ENCODE data around the gene FGF11.

DNA sequence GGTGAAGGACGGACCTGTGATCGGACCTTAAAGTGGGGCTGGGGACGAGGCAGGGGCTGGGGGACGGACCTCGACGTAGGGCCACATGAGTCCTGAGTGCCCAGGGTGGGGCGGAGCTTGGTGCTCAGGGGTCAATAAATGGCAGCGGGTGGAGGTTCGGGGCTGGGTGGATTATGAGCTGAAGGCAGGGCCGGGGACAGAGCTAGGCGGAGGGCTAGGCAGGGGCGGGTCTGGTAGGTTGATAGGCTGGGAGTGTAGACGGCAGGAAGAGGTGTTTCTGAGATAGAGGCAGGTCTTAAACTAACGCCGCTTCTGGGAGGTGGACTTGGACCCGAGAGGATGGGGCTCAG lies 6.3 kb downstream of the FGF11 start:
- no peak for TF ChIP-seq POLR2A (IDR thresholded peaks at IDR 0.05)
- TF ChIP-seq, protein P1, sequence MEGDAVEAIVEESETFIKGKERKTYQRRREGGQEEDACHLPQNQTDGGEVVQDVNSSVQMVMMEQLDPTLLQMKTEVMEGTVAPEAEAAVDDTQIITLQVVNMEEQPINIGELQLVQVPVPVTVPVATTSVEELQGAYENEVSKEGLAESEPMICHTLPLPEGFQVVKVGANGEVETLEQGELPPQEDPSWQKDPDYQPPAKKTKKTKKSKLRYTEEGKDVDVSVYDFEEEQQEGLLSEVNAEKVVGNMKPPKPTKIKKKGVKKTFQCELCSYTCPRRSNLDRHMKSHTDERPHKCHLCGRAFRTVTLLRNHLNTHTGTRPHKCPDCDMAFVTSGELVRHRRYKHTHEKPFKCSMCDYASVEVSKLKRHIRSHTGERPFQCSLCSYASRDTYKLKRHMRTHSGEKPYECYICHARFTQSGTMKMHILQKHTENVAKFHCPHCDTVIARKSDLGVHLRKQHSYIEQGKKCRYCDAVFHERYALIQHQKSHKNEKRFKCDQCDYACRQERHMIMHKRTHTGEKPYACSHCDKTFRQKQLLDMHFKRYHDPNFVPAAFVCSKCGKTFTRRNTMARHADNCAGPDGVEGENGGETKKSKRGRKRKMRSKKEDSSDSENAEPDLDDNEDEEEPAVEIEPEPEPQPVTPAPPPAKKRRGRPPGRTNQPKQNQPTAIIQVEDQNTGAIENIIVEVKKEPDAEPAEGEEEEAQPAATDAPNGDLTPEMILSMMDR (IDR thresholded peaks at IDR 0.05 in 4 of 5, conservative IDR thresholded peaks at IDR 0.05 in 1 of 5): no peak

Data from gastrocnemius medialis (tissue), 4 donors.